HG02884 (cell line): ENCODE measurements around the gene RPP25.
"Not testable (repeated sequence)": the region's sequence is repeated elsewhere in the genome, so short reads cannot be mapped to it uniquely, and the experiment has no call there.

ENCODE experiments used
- ATAC-seq: cut with Tn5 transposase; IDR thresholded peaks from one replicate; pipeline ENCODE4 v1.9.1; 2021; ENCODE audit warnings: mild to moderate bottlenecking, moderate library complexity; ENCODE audit not compliant: unreplicated experiment

Gene RPP25

DNA sequence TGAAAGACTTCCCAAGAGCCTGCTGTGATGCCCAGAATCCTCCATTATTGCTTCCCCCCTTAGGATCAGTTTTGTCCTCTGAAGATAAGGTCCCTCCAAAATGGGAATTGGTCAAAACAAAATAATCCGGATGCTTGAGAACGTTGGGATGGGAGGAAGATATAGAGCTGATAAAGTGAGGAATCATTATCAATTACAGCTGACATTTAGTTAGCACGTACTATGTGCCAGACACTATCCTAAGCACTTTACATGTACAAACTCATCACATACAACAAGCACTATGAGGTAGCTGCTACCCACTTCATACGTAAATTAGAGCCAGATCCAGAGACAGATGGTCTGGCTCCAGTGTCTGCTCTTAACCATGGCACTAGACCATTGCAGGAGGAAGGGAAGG is 6.6 kb upstream of the RPP25 start:
- no peak for ATAC-seq

DNA sequence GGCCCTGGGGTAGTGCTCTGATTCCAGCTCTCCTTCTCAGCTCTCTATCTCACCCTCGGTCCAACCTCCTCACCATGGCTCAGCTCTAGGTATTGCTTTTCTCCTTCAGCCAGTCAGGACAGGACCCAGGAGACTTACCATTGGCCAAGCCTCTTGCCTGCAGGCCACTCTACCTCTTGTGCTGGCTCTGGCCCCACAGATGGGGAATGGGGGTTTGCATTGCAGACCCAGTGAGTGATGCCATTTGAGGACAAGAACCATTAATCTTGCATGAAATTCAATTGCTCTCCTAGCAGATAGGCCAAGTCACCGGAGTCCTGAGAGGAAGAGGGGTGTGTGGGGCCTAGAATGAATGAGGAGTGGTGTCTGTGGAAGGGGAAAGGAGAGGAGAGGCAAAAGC is 6.1 kb upstream of the RPP25 start:
- ATAC-seq, result no peak

DNA sequence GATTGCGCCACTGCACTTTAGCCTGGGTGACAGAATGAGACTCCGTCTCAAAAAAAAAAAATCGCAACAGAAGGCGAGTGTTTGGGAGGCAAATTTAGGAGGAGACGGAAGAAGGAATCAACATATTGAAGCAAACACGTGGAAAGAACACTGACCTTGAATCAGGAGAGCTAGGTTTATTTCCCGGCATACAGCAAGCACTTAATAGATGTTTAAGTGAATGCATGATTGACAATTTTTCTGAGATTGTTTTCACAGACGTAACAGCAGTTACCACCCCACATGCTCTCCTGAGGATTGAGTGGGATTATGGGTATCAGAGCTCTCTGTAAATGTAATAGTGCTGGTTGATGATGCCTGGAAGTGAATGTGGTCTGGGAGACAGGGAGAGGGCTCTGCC is 5.6 kb upstream of the RPP25 start:
- no peak for ATAC-seq

DNA sequence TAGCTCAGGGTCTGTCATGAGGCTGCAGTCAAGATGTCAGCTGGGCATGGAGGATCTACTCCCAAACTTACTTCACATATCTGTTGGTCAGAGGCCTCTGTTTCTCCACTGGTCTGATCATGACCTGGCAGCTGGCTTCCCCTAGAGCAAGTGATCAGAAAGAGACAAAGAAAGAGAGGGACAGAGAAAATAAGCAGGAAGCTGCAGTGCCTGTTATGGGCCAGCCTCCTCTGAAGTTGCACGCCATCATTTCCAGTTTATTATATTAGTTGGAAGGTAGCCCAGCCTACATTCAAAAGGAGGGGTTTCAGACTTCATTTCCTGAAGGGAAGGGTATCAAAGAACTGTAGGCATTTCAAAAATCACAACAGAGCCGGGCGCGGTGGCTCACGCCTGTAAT is 5.0 kb upstream of the RPP25 start:
- no peak for ATAC-seq

DNA sequence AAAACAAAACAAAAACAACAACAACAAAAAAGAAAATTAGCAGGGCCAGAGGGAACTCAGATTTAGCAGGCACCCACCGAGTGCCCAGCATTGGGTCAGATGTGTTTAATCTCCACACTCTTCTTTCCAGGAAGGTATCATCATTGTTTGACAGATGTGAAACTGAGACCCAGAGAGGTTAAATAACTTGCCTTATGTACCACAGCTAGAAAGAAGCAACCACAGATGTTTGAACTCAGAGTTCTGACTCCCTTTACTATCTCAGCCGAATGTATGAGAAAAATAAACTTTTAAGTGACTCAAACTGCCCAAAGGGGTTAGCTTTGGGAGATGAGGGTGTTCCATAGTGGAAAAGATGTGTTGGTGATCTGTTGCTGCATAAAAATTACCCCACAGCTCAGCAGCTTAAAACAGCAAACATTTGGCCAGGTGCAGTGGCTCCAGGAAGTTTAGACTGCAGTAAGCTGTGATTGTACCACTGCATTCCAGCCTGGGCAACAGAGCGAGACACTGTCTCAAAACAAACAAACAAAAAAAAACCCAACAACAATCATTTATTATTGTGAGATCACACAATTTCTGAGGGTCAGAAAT is 4.5 kb upstream of the RPP25 start:
- no peak for ATAC-seq

DNA sequence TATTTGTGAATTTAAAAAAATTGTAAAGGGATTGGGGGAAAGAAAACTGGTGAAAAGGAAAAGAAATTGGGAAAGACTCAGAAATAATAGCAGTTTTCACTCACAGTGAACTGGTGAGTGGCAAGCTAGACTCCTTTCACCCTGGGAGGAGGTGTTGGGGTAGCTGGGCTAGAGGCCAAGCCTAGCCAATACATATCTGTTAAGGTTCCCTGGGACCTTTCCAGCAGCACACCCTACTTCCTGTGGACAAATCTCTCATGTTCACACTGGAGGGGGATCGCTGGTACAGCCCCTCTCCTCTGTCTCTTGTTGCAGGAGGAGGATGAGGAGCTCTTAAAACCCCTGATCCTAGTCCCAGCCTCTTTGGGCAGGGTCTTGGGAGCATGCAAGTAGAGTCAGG is 3.7 kb upstream of the RPP25 start:
- ATAC-seq, result no peak

DNA sequence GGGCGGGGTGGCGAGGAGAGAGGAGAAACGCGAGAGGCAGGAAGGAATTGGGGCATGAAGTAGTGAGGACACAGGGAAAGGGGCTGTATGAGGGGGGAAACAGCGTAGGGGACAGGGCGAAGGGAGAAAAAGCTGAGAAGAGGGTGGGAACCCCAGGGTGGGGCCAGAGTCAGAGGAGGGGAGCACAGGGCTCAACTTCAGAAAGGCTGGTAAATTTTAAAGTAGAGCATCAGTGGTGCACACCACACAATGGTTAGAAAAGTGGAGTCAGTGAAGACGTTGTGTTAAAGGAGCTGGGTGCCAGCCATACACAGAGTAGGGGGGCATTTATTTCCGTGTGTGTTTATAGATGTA is 3.0 kb upstream of the RPP25 start:
- no peak for ATAC-seq

DNA sequence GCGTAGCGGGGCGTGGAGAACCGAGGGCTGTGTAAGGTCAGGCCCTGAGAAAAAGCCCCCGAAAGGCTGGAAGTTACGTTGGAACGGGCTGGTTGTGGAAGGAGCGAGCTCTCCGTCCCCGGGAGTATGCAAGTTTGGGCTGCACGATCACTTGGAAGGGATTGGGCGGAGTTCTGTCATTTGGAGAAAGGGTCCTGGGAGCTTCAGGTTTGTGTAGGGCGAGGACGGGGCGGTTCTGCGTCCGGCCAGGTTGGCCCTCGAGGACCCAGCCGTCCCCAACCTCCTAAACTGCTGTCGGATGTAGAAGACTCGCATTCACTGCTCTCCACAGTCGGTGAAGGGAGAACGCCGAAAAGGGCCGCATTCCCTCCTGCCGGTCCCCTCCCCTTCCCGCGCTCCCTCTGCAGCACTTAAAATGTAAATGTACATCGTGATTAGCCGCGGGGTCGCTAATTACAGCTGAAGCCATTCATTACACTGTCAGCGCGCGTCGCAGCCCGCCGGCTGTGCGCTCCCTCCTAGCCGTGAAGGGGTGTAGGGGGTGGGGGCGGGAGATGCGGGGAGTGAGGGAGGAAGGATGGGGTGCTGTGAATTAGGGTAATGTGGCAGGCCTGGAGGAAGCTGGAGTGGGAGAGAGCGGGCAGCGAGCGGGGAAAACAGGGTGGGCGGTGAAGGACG is 2.5 kb upstream of the RPP25 start:
- no peak for ATAC-seq

DNA sequence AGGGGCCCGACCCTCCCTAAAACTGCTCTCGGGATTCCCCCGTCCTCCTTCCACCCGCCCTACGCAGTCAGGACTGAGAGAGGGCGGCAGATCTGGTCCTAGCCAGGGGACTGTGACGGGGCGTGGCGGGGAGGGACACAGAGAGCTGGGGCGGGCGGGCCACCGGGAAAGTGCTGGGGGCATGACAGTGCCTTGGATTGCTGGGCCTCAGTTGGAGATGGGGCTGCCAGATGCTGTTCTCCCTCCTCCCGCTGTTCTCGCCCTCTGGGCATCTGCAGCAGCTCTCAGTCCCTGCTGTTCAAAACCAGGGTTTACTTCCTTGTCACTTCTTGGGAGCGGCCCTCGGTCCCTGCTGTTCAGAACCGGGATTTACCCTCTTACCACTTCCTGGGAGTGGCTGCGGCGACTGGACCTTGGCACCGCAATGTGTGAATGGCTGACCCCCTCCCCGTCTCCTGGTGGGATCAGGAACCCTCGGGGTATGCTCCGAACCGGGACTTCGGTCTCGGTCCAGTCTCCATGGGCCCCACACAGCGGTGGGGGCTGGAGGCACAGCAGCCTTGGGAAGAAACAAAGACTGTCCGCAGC is 1.8 kb upstream of the RPP25 start:
- ATAC-seq, result no peak

DNA sequence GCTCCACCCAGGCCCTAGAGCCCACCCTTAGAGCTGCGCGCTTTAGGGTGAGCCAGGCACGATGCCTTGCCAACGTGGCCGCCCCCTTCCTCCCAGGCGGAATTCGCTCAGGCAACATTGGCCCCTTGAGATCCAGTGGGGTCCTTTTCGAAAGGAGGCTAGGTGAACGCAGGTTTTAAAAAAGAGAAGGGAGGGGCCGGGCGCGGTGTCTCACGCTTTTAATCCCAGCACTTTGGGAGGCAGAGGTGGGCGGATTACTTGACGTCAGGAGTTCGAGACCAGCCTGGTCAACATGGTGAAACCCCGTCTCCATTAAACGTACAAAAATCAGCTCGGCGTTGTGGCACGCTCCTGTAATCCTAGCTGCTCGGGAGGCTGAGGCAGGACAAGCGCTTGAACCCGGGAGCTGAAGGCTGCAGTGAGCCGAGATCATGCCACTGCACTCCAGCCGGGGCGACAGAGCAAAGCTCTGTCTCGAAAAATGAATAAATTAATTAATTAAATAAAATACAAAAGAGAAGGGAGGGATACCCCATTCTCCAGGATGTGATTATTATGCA is 984 bp upstream of the RPP25 start:
- no peak for ATAC-seq

DNA sequence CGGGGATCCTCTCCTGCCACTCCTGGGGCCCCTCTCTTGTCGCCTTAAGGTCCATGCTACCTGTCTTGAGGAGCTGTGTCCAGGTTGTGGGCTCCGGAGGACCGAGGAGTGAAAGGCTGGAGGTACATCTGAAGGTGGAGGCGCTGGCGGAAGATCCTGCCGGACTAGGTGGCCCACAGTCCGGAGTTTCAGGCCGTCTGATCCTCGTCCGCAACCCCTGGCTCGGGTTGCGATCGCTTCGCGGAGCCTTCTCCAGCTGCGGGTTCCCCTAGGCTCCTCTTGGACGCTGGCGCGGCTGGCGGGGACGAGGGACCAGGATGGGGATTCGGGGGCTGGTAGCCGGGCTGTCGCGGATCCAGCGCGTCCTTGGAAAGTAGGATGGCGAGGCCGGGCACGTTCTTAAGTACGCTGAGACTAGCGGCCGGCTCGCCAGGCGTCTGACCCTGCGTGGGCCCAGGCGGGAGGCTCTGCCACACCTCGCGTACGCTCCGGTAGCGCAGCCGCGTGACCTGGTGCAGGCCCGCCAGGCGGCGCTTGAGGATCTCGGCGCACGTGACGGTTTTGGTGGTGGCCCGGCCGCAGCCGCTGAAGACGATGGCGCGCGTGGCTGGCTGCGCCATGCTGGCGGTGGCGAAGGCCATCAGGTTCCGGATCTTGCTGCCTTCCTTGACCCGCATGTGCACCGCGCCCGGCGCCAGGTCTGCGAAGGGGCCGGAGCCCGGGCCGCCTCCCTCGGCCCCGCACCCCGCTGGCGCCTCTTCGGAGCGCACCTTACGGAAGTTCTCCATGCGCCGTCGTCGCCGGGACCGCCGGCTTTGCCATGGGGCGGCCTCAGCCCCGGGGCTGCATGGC is 550 bp downstream of the RPP25 start:
- ATAC-seq, result peak; percentile 37

DNA sequence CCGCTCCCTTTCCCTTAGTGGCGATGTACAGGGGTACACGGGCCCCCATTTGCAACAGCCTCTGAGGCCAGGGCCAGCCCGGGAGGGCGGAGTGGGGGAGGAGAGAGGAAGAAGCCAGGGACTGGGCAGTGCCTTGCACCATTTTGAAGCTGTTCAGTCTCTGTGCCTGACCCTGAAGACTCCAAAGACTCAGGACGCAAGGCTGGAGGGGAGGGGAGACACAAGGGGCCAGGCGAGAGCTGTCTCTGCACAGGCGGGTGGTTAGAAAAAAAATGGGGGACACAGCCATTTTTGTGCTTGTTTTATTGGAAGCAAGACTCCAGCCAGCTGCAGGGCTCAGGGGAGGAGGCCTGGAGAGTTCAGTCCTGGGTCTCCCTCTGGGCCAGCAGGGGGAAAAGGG is 1.6 kb downstream of the RPP25 start:
- no peak for ATAC-seq

DNA sequence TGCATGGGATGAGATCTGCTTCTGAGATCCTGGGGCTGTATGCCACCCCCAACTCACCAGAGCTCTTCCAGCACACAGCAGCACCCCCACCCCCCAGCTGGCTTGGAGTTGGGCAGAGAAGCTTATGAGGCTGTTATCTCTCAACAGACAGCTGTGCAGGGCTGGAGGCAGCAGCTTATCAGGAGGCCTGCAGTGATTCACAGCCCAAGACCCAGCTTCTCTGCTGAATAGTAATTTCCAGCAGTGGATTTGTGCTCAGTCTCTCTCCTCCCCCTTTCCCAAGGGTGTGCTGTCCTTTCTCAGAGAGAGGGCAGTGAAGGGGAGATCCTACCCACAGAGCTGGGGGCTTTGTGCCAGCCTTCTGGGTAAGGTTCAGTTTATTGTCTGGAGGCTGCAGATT is 2.1 kb downstream of the RPP25 start:
- ATAC-seq, result no peak

DNA sequence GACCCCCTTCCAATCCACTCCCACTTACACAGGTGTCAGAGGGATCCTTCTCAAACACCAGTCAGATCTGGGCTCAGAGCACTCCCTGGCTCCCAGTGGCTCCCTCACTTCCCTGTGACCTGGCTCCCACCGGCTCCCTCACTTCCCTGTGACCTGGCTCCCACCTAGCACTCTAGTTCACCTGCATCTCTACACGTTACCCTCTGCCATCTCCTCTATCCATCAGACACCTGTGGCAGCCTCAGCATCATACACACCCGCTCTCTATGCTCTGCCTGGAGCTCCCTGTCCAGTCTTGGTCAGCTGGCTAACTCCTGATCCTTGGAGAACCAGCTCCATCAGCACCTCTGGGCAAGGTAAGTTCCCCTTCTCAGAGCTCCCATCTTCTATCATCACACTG is 5.6 kb downstream of the RPP25 start:
- no peak for ATAC-seq

DNA sequence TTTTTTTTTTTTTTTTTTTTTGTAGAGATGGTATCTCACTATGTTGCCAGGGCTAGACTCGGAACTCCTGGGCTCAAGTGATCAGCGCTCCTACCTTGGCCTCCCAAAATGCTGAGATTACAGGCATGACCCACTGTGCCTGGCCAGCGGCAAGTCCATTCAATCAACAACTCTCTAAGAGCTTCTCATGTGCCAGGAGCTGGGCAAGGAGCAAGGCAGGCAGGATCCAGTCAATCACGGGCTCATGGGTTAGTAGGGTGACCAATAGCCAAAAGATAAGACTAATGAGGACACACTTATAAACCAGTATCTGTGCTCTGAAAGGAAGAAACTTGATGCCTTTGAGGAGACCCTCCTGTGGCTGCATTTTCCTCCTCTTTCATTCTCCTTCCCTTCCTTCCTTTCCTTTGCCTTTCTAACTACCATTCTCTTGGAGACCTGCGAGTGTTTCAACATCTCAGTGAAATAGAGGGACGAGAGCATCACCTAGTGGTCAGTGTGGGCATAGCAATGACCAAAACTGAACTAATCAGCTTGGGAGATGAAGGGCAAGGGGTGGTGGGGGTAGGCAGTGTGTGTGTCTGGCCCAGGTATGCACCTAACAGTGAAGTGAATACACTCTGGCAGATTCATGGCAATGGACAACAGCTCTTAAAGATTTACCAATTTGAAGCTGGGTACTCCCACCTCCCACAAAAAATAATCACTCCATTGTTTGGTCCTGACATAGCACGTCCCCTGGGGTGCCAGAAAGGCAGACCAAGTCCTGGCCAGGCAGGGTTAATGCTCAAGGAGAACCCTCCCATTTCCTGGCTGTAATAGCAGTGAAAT is 6.3 kb downstream of the RPP25 start:
- ATAC-seq, result no peak

DNA sequence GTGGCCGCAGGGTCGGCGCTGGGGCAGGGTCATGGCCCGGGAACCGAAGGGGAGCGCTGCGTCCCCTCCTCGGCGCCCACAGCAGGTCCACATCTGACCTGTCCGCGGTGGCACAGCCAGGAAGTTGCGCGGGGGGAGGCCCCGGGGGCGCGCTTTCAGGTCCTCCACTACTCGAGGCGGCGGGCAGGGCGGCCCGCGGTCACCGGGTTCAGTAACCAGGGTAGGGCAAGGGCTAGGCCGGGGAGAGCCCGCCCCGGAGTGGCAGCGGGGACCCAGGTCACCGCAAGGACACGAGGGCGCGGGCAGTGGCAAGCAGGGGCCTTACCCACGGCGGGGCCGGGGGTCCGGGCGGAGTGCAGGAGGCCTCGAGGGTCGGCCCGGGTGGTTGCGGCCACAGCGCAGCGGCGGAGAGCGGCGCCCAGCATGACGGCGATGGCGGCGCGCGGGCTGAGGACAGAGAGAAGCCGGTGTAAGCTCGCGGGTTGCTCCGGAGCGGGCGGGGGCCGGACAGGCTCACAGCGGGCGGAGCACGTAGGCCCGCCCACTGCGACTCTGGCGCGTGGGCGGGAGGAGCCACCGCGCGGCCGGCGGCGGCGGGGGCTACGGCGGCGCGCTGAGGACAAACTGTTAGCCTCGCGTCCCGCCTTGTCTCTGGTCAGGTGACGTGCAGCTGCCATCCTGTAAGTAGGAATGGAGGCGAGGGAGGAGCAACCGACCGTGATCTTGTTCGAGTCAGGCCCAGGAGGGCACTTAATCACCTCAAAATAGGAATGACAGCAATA is 18.8 kb downstream of the RPP25 start, which contains the start of gene COX5A:
Gene COX5A, minus strand, starts transcription at position 484 of the 782 bp plus-strand sequence. Its CDS starts 59 bp downstream, at position 425.
- ATAC-seq, result peak; percentile 83

DNA sequence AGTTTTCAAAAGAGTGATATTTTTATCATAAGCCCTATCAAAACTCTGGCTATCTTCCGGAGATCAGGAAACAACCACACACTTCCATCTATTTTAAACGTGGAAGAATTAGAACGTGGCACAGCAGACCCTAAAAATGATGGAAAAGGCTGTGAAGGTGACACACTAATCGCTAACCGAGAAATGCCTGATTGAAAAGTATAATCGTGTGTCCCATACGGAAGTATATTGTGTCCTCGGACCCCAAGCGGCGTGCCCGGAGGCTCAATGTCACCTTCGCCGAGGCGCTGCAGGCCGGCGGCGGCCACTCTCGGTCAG is 19.3 kb downstream of the RPP25 start:
- ATAC-seq, result no peak

DNA sequence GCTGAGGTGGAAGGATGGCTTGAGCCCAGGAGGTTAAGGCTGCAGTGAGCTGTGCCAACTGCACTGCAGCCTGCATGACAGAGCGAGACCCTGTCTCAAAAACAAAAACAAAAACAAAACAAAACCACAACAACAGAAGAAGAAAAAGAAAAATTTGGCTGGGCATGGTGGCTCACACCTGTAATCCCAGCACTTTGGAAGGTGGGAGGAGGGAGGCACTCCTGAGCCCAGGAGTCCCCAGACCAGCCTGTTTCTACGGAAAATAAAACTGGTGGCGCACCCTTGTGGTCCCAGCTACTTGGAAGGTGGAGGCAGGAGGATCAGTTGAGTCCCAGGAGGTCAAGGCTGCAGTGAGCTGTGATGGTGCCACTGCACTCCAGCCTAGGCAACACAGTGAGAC is 21.4 kb downstream of the RPP25 start:
- not testable (repeated sequence) for ATAC-seq

DNA sequence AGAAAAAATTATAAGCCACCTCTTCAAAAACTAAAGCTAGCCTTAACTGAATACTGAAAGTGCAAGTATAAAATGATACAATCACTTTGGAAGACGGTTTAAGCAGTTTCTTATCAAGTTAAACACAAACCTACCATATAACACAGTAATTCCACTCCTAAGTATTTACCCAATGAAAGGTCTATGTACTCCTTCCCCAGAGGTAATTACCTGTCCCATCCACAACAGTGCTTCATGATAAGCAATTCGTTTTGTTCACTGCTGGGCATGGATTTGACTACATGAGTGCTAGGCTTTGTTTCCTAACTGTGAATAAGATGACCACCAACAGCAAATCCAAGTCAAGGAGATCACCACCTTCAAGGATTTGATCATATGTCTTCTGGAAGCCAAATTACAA is 23.0 kb downstream of the RPP25 start:
- ATAC-seq, result no peak

DNA sequence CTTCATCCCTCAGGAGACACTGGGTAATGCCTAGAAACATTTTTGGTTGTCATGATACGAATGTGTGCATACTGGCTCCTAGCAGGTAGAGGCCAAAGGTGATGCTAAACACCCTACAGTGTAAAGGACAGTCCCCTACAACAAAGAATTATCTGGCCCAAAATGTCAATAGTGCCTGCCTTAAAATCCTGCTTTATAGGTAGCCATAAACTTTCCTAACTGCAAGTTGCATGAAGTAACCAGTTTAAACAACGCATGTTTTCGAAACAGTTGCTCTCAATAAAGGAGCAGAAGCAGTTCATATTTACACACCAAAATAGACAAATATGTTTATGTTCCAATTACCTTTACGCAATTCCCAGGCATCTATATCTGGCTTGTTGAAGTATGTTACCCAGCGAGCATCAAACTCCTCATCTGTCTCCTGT is 27.8 kb downstream of the RPP25 start:
- ATAC-seq, result no peak
